DOHH2 (cell line): Measurements from ENCODE around the gene IQCB1.

ENCODE experiments used
- EZH2phosphoT487 ChIP-seq: fragments of 200-600 bp; sonication (generic); IDR thresholded peaks from 2 replicates; pipeline ENCODE4 v1.6.1; 2017; ENCODE audit warnings: borderline replicate concordance, mild to moderate bottlenecking, antibody characterized with exemption, low read length, moderate library complexity, mixed read lengths
- TF ChIP-seq, protein P1 (sequence below): fragments of 200-600 bp; sonication (generic); IDR thresholded peaks from one replicate; pipeline ENCODE4 v1.5.1; 2014; ENCODE audit warnings: antibody characterized with exemption, mild to moderate bottlenecking, low read depth, low read length; ENCODE audit not compliant: poor library complexity, severe bottlenecking

DNA sequence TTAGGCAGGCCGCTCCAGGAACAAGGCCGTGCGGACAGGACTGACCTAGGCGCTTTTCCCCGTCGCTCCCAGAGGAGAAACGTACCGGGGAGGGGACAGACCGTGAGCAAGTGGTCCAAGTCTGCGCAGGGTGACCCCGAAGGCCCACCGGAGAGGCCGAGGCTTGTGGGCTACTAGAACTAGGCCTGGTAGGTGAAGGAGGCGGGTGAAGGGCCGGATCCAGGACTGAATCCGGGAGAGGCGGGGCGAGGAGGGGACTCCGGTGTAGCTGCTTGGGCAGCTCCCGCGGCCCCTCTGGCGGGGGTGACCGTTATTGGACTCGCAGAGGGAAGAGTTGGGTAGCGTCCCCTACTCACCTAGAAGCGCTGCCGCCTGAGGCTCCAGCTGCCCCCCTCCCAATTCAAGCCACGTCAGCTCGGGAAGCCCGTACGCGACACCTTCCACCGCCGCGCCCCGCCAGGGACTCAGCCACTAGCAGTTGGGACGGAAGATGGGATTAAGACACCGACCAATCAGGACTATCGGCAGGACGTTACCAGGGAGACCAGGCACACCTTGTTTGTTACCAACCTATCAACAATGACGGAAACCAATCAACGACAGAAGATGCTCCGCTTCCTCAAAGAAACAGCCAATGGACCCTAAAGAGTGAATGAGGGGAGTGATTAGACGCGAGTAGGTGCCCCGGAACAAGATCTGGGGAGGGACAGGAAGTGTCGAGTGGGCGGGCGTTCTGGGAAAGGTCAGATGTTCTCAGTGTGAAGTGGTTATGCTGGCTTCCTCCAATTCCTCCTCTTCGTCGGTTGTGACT is 85.4 kb downstream of the IQCB1 start, which contains the start of gene GOLGB1:
- TF ChIP-seq, protein P1, sequence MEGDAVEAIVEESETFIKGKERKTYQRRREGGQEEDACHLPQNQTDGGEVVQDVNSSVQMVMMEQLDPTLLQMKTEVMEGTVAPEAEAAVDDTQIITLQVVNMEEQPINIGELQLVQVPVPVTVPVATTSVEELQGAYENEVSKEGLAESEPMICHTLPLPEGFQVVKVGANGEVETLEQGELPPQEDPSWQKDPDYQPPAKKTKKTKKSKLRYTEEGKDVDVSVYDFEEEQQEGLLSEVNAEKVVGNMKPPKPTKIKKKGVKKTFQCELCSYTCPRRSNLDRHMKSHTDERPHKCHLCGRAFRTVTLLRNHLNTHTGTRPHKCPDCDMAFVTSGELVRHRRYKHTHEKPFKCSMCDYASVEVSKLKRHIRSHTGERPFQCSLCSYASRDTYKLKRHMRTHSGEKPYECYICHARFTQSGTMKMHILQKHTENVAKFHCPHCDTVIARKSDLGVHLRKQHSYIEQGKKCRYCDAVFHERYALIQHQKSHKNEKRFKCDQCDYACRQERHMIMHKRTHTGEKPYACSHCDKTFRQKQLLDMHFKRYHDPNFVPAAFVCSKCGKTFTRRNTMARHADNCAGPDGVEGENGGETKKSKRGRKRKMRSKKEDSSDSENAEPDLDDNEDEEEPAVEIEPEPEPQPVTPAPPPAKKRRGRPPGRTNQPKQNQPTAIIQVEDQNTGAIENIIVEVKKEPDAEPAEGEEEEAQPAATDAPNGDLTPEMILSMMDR = no peak
- no peak for TF ChIP-seq EZH2phosphoT487
